GM12891 (cell line): ENCODE data around the gene MRPS17.

ENCODE experiments used
- PAX5 ChIP-seq: IDR thresholded peaks from 2 replicates; pipeline ENCODE4 v1.6.1; 2011; ENCODE audit warnings: low read length, moderate library complexity, mild to moderate bottlenecking; ENCODE audit not compliant: insufficient read depth, severe bottlenecking
- POLR2AphosphoS5 ChIP-seq: IDR thresholded peaks from 2 replicates; pipeline ENCODE4 v1.6.1; 2011; ENCODE audit warnings: low read depth, low read length, control low read depth
- POU2F2 ChIP-seq: IDR thresholded peaks from 2 replicates; pipeline ENCODE4 v1.6.1; 2011; ENCODE audit warnings: low read depth, mild to moderate bottlenecking, control low read depth, low read length, moderate library complexity
- SPI1 ChIP-seq: IDR thresholded peaks from 2 replicates; pipeline ENCODE4 v1.6.1; 2011; ENCODE audit warnings: low read depth, low read length, control low read depth
- TAF1 ChIP-seq: IDR thresholded peaks from 2 replicates; pipeline ENCODE4 v1.6.1; 2011; ENCODE audit warnings: low read depth, low read length, control low read depth

- no peak for TF ChIP-seq TAF1
- TF ChIP-seq PAX5, result no peak
- no peak for TF ChIP-seq POLR2AphosphoS5
- no peak for TF ChIP-seq SPI1
- no peak for TF ChIP-seq POU2F2
These were observed 52.1 kb downstream of the MRPS17 start for GRCh38 chr7:56003749-56004148.
